Brain microvascular endothelial cell (primary cell): ENCODE results near the gene CDV3.

Experiments
- DNase-seq: peaks from one replicate; pipeline ENCODE4 v3.0.0-alpha.2; 2020
- H3K27ac ChIP-seq: fragments of 250-450 bp; sonication (Bioruptor Pico); 2 replicates; pipeline ENCODE4 v1.5.1; 2020; ENCODE audit warnings: mild to moderate bottlenecking, moderate library complexity
- H3K27me3 ChIP-seq: fragments of 250-450 bp; sonication (Bioruptor Pico); replicated peaks from 2 replicates; pipeline ENCODE4 v1.5.1; 2020; ENCODE audit warnings: mild to moderate bottlenecking
- H3K36me3 ChIP-seq: fragments of 250-450 bp; sonication (Bioruptor Pico); replicated peaks from 2 replicates; pipeline ENCODE4 v1.5.1; 2020; ENCODE audit warnings: mild to moderate bottlenecking
- H3K4me3 ChIP-seq: 2 replicates; pipeline ENCODE4 v1.5.1; 2011; ENCODE audit warnings: low read depth, mild to moderate bottlenecking, control low read depth, low read length, moderate library complexity
- in situ Hi-C: cut with HindIII; loops from 2 replicates; pipeline ENCODE4 v1.10.0; 2017; ENCODE audit warnings: low sequenced_read_pairs, low pct_ligation_motif_present
- TF ChIP-seq, protein P1 (sequence below): IDR thresholded peaks from 2 replicates; pipeline ENCODE4 v1.5.1; 2011; ENCODE audit warnings: low read depth, mild to moderate bottlenecking, moderate library complexity, low read length, control low read depth, inconsistent platforms; ENCODE audit errors: missing control alignments

CDV3 gene

DNA sequence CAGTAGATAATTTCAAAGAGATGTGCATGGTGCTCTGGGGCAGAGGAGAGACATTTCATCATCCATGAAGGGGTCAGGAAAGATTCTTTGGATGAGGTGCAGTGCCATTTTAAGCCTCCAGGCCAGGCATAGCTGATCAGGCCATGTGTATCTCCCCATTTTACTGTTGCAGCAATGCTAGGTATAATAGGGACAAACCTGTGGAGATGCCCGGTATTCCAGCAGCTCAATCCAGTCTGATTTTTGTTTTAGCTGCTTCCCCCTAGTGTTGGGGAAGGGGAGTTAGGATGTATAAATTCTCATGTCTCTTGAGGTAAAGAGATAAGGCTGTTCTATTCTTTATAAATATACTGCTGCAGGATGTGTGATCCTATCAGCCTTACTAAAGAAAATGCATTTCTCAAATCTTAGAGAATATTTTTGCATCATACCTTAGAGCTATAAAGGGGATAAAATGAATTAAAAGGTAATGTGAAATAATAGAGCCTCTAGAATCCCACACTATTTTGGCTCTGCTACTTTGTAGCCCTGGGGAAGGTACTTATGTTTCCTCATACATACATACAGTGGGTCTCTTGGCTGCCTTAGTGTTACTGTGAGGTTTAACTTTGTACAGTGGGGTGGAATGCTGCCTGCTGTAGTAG, 5.2 kb downstream of the CDV3 start:
- no peak overlapping the region for H3K27ac ChIP-seq

DNA sequence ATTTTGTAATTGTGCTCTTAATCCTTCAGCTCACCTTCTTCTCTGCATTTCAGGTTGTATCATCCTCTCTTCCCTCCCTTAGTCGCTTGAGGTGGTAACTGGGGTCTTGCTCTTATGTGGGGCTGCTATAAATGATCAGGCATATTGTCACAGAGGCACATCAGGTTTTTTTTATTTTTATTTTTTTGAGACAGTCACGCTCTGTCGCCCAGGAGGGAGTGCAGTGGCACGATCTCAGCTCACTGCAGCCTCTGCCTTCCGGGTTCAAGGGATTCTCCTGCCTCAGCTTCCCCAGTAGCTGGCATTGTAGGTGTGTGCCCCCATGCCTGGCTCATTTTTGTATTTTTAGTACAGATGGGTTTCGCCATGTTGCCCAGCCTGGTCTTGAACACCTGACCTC, 9.9 kb downstream of the CDV3 start:
- in situ Hi-C loops = loop anchor here (25.0 kb wide), 1 partner anchor 96 kb away; no protein-coding TSS in a partner anchor
- TF ChIP-seq, protein P1, sequence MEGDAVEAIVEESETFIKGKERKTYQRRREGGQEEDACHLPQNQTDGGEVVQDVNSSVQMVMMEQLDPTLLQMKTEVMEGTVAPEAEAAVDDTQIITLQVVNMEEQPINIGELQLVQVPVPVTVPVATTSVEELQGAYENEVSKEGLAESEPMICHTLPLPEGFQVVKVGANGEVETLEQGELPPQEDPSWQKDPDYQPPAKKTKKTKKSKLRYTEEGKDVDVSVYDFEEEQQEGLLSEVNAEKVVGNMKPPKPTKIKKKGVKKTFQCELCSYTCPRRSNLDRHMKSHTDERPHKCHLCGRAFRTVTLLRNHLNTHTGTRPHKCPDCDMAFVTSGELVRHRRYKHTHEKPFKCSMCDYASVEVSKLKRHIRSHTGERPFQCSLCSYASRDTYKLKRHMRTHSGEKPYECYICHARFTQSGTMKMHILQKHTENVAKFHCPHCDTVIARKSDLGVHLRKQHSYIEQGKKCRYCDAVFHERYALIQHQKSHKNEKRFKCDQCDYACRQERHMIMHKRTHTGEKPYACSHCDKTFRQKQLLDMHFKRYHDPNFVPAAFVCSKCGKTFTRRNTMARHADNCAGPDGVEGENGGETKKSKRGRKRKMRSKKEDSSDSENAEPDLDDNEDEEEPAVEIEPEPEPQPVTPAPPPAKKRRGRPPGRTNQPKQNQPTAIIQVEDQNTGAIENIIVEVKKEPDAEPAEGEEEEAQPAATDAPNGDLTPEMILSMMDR = no peak
- no peak overlapping the region for H3K27ac ChIP-seq
- H3K36me3 ChIP-seq = peaks cover 84% of the 10 kb centered on the region
- H3K27me3 ChIP-seq = no peaks in the 10 kb centered on the region
- H3K4me3 ChIP-seq = no peak overlapping the region
- no peak for DNase-seq

More for the DNA sequence above, 5.2 kb downstream of the CDV3 start:
- Histone ChIP-seq H3K27me3 (no peaks in the 10 kb centered on the region), H3K36me3 (peaks cover 63% of the 10 kb centered on the region), H3K4me3 (no peak overlapping the region)
- no peak for DNase-seq
- in situ Hi-C loops = loop anchor here (25.0 kb wide), 1 partner anchor 91 kb away; no protein-coding TSS in a partner anchor
- TF ChIP-seq, protein P1 = peak; percentile 68

DNA sequence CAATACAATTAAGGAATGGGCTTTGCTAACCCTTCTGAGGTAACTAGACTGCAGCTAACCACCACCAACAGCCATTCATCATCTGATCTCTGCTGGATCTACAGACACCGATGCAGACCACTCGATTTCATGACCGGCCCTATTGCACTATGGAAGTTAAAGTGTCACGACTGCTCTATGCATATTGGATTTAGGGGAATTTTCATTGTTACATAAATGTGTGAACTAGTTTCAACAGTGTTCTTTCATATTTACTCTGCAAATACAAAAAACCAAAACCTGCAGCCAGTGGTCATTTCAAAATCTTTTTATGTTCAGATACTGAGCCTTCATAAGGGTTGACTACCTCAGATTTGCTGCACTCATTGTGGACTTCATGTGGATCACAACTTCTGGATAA, 14.5 kb downstream of the CDV3 start:
- in situ Hi-C loops = loop anchor here (25.0 kb wide), 1 partner anchor 101 kb away; no protein-coding TSS in a partner anchor
- no peaks in the 10 kb centered on the region for H3K27me3 ChIP-seq
- H3K27ac ChIP-seq = no peak overlapping the region
- TF ChIP-seq, protein P1 = no peak
- H3K36me3 ChIP-seq = peaks cover 62% of the 10 kb centered on the region
- no peak overlapping the region for H3K4me3 ChIP-seq
- no peak for DNase-seq

DNA sequence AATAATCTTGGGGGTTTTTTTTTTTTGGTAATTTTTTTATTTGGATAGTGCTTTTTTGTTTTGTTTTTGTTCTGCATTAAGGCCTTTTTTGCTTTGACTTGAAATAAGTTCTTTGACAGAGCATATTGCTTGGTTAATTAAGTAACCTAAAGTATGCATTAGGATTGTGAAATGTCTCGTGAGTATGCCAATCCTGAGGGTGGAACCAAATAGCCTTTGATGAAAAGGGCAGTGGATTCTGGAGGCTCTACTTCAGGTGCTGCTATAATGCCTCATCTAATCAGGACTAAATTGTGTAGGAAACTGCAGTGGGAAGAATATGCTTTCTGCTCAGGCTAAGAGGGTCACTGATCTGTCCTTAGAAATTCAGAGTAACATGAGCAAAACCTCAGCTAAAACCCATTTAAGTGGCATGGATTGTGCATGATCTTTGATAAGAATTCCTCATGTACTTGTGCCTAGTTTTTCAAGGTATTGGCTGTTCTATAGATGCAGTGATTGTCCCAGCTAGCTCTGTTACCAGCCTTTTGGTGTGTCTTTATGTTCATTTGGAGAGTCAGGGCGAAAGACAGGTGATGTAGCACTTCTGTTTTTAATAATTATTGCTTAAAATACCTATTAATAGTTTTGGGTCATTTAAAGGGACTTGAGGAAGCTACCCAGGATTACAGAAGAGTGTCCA, 15.4 kb downstream of the CDV3 start:
- Histone ChIP-seq H3K4me3 (no peak overlapping the region), H3K27me3 (no peaks in the 10 kb centered on the region), H3K36me3 (peaks cover 53% of the 10 kb centered on the region), H3K27ac (no peak overlapping the region)
- in situ Hi-C loops = loop anchor here (25.0 kb wide), 1 partner anchor 102 kb away; no protein-coding TSS in a partner anchor
- TF ChIP-seq, protein P1 = no peak
- DNase-seq = no peak

DNA sequence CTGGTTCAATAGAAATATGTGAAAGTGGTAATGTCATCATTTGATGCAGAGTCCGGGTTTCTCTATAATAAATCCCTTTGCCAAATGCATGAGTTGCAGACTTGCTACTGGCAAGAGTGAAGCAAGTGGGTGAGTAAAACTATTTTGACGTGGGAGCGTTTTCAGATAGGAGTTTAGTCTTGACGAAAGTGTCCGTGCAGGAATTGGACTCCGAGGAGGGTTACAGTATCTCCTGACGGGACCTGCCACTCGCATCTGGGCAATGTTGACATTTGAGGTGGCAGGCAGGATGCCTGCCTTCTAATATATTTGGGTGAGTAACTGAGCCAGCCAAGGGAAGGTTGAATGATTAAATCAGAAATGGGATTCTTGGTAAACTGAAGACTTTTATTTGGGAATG, 16.0 kb downstream of the CDV3 start:
- Histone ChIP-seq H3K4me3 (no peak overlapping the region), H3K27me3 (no peaks in the 10 kb centered on the region), H3K36me3 (peaks cover 49% of the 10 kb centered on the region), H3K27ac (no peak overlapping the region)
- TF ChIP-seq, protein P1 = no peak
- in situ Hi-C loops = loop anchor here (25.0 kb wide), 1 partner anchor 102 kb away; no protein-coding TSS in a partner anchor
- DNase-seq = no peak
